H1 (cell line): ENCODE results near the gene RHEX. TPM values are rescaled to one million over a fixed set of nuclear protein-coding genes. Genes with fewer than 3 reads are reported as not detected.

ENCODE experiments used
- ASH2L ChIP-seq: fragments of 200-600, 300-600 bp; sonication (generic); IDR thresholded peaks from one replicate; pipeline ENCODE4 v1.7.1; 2017; ENCODE audit warnings: low read length
- FOSL1 ChIP-seq: IDR thresholded peaks from 2 replicates; pipeline ENCODE4 v1.6.1; 2011; ENCODE audit warnings: mild to moderate bottlenecking, low read depth, low read length, moderate library complexity; ENCODE audit not compliant: insufficient read depth
- HDAC2 ChIP-seq, 2 experiments: fragments of 300-600 bp in 1 of 2; sonication (generic) in 1 of 2; IDR thresholded peaks; 2 replicates each; pipeline ENCODE4 v1.6.1; 2011 to 2012; ENCODE audit warnings: low read depth in 2 of 2, low read length in 2 of 2, mild to moderate bottlenecking in 2 of 2, moderate library complexity in 2 of 2, borderline replicate concordance in 1 of 2, inconsistent platforms in 1 of 2
- JUND ChIP-seq: IDR thresholded peaks from 2 replicates; pipeline ENCODE4 v1.6.1; 2011; ENCODE audit warnings: mild to moderate bottlenecking, improper control_type of control experiment, low read length
- NANOG ChIP-seq: IDR thresholded peaks from 2 replicates; pipeline ENCODE4 v1.6.1; 2011; ENCODE audit warnings: low read length, low read depth, mild to moderate bottlenecking, inconsistent platforms; ENCODE audit not compliant: insufficient read depth, poor library complexity, severe bottlenecking
- SP2 ChIP-seq: IDR thresholded peaks from 2 replicates; pipeline ENCODE4 v1.6.1; 2012; ENCODE audit warnings: mild to moderate bottlenecking, low read length, inconsistent platforms
- SRF ChIP-seq: IDR thresholded peaks from 2 replicates; pipeline ENCODE4 v1.6.1; 2011; ENCODE audit warnings: mild to moderate bottlenecking, low read depth, low read length, moderate library complexity
- TBP ChIP-seq: IDR thresholded peaks from 2 replicates; pipeline ENCODE4 v1.6.1; 2011; ENCODE audit warnings: low read depth, low read length, improper control_type of control experiment
- YY1 ChIP-seq: IDR thresholded peaks from 2 replicates; pipeline ENCODE4 v1.6.1; 2011; ENCODE audit warnings: low read depth, mild to moderate bottlenecking, low read length
- polyA plus RNA-seq, 7 experiments: library from polyadenylated mRNA; depleted of rRNA in 3 of 7; stranded (reverse) in 5 of 7; unstranded in 2 of 7; fragments of >200 nt in 5 of 7; fragments of 200-250 nt in 2 of 7; gene quantifications; 1 replicate in 5 of 7; 2 replicates in 1 of 7; 4 replicates in 1 of 7; pipeline versions ENCODE4 v1.2.1 to v1.2.3, GENCODE V29; 2011 to 2013; ENCODE audit warnings: missing spikeins in 2 of 7, mixed read lengths in 2 of 7
- total RNA-seq: library from RNA; stranded (reverse); fragmentation: NEBNext Ultra II Directional; extraction: Animal tissue kit (Norgen Biotek cat#: 25700); gene quantifications from 2 replicates; pipeline ENCODE4 v1.2.1, GENCODE V29; 2021

RHEX gene
- total and polyA plus RNA-seq, 2 of the 8 experiments (the other 6 are each of a cell fraction or from before 2014, with no cell fraction given): not detected

GRCh38 chr1:206133751-206134415 is 80.9 kb downstream of the RHEX start (continued):
- TF ChIP-seq NANOG (no peak), SP2 (no peak), FOSL1 (no peak), SRF (no peak), YY1 (no peak), ASH2L (no peak), TBP (no peak), JUND (no peak), HDAC2 (IDR thresholded peaks at IDR 0.05; ENCODE audit: borderline replicate concordance in 1 of 2, low read depth in 2 of 2, low read length in 2 of 2) (no peak)
